GM19467 (cell line): ENCODE measurements around the gene EXOC3.
"Not testable (repeated sequence)": the region's sequence is repeated elsewhere in the genome, so short reads cannot be mapped to it uniquely, and the experiment has no call there.

Experiments used
- ATAC-seq: cut with Tn5 transposase; IDR thresholded peaks from one replicate; pipeline ENCODE4 v1.9.1; 2021; ENCODE audit warnings: mild to moderate bottlenecking, moderate library complexity; ENCODE audit not compliant: unreplicated experiment

Gene EXOC3

GRCh38 chr5:472076-472655, 29.2 kb downstream of the EXOC3 start:
- ATAC-seq: peak; percentile 14

- peak; percentile 63 for ATAC-seq
Measured at GRCh38 chr5:472656-473550, 29.9 kb downstream of the EXOC3 start.

- peak; percentile 30 for ATAC-seq
Measured at GRCh38 chr5:473551-474192, 30.7 kb downstream of the EXOC3 start.

GRCh38 chr5:474232-474839, 31.4 kb downstream of the EXOC3 start:
- ATAC-seq: not testable (repeated sequence)

GRCh38 chr5:474840-475661, 32.1 kb downstream of the EXOC3 start:
- no peak for ATAC-seq

GRCh38 chr5:475704-476101, 32.7 kb downstream of the EXOC3 start:
- no peak for ATAC-seq

- ATAC-seq: no peak
Measured at GRCh38 chr5:476102-476813, 33.3 kb downstream of the EXOC3 start.

- ATAC-seq: no peak
Measured at GRCh38 chr5:476814-477175, 33.8 kb downstream of the EXOC3 start.

GRCh38 chr5:477247-477646, 34.3 kb downstream of the EXOC3 start:
- no peak for ATAC-seq

- ATAC-seq: no peak
Measured at GRCh38 chr5:477871-478270, 34.9 kb downstream of the EXOC3 start.

- ATAC-seq: no peak
Measured at GRCh38 chr5:478369-478981, 35.5 kb downstream of the EXOC3 start.

GRCh38 chr5:478982-479535, 36.1 kb downstream of the EXOC3 start:
- ATAC-seq: no peak

GRCh38 chr5:479566-480319, 36.8 kb downstream of the EXOC3 start:
- ATAC-seq: no peak

- no peak for ATAC-seq
Measured at GRCh38 chr5:481347-481746, 38.4 kb downstream of the EXOC3 start.

GRCh38 chr5:482021-482420, 39.0 kb downstream of the EXOC3 start:
- ATAC-seq: no peak

GRCh38 chr5:482506-482905, 39.5 kb downstream of the EXOC3 start:
- ATAC-seq: no peak

- ATAC-seq: no peak
Measured at GRCh38 chr5:483011-483410, 40.0 kb downstream of the EXOC3 start.

GRCh38 chr5:483434-484140, 40.6 kb downstream of the EXOC3 start:
- no peak for ATAC-seq
